NT2/D1 (cell line): Measurements from ENCODE around the gene ALOX5.

Source experiments
- YY1 ChIP-seq: IDR thresholded peaks from 2 replicates; pipeline ENCODE4 v1.6.1; 2011; ENCODE audit not compliant: insufficient read length, insufficient read depth
- ZNF274 ChIP-seq: IDR thresholded peaks from 2 replicates; pipeline ENCODE4 v1.6.1; 2011; ENCODE audit warnings: mild to moderate bottlenecking, low read depth, low read length

DNA sequence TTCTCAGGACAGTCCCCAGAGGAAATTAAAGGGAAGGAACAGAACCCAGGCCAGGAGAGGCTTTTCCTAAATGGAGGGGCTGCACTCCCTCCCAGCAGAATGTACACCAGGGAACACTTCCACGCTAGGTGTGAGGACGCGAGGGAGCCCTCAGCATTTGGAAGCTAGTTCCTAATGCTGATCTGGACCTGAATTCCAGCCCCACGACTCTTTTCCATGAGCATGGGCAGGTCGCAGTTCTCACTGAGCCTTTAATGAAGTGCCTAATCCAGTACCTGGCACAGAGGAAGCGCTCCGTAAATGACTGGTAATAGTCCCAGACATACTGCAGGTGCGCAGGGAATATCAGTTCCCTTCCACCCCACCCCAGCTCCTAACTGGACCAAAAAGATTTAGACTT, 1.1 kb downstream of the ALOX5 start:
- no peak for TF ChIP-seq ZNF274
- TF ChIP-seq YY1: no peak
